Activated CD8-positive, alpha-beta memory T cell treated with anti-CD3 and anti-CD28 coated beads for 48 hours (primary cell): ENCODE measurements around the gene MTFP1.
"Not testable (repeated sequence)": the region's sequence is repeated elsewhere in the genome, so short reads cannot be mapped to it uniquely, and the experiment has no call there.

Source experiments
- DNase-seq, 3 experiments: peaks; one replicate each; pipeline ENCODE4 v3.0.0-alpha.2; 2020; ENCODE audit warnings: low read depth in 2 of 3, low spot score in 2 of 3

MTFP1 gene

DNA sequence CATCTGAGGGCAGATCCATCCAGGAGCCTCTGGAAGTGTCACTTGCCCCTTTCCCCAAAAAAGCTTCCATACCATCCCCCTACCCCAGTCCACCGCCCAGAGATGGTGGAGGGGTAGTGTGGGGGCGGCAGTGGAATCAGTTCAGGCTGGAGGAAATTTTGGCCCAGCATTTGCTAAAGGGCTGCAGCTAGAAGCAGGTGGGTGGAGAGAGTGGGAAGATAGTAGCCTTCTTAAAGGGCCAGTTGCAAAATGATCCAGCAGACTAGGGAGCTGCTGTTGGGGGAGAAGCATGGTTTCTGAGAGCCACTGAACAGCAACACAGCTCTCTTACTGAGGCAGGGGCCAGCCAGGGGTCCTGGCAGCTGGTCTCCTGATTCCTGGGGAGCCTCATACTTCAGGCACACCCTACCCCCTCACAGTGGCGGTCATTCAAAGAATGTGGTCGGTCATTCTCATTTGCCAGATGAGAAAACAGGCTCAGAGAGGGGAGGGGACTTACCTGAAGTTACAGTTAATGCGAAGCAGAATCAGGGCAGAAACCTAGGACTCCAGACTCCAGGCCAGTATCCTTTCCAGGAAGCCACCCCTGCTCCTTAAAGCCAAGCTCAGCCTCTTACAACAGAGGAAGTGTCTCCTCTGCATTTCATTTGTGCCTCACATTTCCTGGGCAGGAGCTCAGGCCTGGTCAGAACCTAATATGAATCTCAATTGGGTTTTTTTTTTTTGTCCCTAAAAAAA is 23.4 kb upstream of the MTFP1 start:
- no peak for DNase-seq

GRCh38 chr22:30402766-30403104 is 22.8 kb upstream of the MTFP1 start:
- DNase-seq, result not testable (repeated sequence)

DNA sequence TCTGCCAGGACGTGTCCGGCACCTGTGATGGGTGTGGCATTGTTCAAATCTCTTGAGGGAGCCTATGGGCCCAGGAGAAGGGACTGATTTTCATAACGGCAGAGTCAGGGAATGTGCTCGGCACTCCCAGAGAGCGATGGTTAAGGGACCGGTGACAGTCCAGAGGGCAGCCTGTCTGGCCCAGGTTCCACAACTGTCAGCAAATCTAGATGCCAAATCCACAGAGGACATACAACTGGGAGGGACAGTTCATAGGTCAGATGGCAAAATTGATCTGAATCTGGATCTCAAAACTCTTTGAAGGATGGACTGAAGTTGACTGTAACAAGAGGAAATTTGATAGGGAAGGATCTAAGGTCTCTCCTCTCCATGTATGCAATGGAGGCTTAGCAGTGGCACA is 21.3 kb upstream of the MTFP1 start:
- no peak for DNase-seq

DNA sequence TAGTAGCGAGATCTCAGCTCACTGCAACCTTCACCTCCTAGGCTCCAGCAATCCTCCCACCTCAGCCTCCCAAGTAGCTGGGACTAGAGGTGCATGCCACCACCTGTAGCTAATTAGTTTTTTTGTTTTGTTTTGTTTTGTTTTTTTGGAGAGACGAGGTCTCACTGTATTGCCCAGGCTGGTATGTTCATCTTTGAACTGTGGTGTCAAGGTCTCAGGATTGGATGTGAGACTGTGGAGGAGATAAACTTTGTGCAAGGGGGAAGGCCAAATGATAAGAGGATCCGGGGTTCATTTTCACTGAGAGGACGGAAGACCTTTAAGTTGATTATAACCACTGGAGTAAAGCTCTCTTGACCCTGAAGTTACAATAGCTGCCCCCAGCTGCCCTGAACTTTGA is 19.8 kb upstream of the MTFP1 start:
- no peak for DNase-seq

GRCh38 chr22:30406400-30406799 is 19.2 kb upstream of the MTFP1 start:
- no peak for DNase-seq

DNA sequence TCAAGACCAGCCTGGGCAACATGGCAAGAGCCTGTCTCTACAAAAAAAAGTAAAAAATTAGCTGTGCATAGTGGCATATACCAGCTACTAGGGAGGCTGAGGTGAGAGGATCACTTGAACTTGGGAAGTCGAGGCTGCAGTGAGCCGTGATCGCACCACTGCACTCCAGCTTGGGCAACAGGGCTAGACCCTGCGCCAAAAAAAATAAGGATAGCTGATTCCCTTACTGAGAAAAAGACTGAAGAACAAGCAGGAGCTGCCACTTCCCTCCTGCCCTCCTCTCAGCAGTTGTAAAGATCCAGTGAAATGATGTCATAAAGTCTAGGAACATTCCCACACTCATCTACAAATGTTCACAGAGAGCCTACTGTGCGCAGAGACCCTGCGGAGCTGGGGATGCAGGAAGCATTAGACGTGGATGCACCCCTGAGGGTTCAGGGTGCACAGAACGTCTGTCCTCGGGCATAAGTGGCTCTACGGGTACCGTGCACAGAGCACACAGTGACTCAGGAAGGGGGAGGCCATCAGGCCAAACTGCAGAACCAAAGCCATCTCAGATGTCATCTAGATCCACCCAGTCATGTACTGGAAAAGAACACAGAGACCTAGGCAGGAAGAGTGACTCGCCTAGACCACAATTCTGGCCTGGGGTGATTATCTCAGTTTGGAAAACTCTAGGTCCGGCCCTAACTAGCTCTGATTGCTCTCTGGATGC is 17.0 kb upstream of the MTFP1 start:
- no peak for DNase-seq

GRCh38 chr22:30411780-30412179 is 13.8 kb upstream of the MTFP1 start:
- DNase-seq, result no peak

GRCh38 chr22:30413001-30413400 is 12.6 kb upstream of the MTFP1 start:
- no peak for DNase-seq

DNA sequence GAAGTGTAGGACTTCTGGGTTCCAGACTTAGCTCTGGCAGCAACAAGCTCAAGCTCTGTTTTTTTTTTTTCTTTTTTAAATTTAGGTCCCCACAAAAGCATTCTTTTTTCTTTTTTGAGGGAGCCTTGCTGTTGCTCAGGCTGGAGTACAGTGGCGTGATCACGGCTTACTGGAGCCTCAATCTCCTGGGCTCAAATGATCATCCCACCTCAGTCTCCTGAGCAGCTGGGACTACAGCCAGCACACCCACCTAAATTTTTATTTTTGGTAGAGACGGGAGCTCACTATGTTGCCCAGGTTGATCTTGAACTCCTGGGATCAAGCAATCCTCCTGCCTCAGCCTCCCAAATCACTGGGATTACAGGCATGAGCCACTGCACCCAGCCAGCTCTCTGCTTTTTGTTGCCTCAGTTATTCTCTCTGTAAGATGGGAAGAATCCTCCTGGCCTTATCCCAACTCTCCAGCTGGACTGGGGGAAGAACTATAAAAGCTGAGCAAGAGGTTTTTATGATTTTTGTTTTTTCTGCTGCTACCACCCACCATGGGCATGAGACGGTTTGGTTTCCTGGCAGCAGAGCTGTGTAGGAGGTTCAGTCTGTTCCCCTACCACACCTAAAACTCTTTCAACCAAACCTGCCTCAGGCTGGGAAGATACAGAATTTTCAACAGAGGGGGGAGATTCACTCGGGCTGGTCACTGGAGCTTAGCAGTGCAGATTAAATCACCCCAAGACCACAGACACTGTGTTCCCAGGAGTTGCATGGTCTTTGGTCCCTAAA is 11.6 kb upstream of the MTFP1 start:
- no peak for DNase-seq

GRCh38 chr22:30414525-30415047 is 11.0 kb upstream of the MTFP1 start:
- DNase-seq, result no peak

GRCh38 chr22:30416403-30416802 is 9.2 kb upstream of the MTFP1 start:
- no peak for DNase-seq

DNA sequence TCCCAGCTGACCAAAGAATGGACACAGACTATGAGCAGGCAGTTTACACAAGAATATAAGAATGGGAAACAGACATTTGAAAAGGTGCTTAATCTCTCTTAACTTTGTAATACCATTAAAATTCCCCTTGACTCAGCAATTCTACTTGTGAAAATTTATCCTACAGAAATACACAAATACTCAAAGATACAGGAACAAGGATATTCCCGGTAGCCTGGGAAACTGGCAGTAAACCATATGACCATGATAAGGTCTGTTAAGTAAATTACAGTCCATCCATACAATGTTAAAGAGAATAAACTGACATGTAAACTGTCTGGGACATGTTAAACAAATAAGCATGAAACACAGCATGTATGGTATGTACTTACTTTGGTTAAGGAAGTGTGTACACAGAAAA is 8.7 kb upstream of the MTFP1 start:
- DNase-seq, result no peak

DNA sequence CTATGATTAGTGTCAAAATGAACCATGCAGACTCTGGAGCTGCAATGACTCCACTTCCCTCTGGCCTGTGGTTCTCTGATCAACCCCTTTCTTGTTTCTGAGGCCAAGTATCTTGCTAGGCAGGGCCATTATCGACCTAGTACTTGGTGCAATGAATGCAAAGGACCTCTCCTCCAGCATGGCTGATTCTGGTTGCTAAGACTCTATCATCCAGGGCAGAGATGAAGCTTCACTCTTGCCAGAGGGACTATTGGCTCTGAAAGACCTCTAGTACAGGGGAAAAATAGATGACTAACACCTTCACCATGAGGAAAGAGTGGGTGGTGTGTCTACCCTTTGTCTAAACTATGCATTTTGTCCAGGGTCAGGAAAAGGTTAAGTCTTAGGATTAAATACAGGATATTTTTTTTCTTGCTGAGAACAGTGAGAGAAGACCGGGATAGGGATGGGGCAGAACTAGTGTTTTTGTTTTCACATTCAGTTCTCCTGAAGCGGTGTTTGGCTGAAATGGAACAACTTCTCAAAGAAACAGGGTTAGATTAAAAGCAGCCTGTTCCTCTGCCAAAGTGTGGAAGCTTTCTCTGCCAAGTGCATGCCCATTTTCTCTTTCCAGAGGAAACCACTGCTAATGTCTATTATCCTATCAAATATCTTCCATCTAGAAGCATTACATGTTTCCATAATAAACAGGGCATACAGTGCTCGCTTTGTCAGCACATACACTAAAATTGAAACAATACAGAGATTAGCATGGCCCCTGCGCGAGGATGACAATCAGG is 5.0 kb upstream of the MTFP1 start:
- DNase-seq, result no peak

DNA sequence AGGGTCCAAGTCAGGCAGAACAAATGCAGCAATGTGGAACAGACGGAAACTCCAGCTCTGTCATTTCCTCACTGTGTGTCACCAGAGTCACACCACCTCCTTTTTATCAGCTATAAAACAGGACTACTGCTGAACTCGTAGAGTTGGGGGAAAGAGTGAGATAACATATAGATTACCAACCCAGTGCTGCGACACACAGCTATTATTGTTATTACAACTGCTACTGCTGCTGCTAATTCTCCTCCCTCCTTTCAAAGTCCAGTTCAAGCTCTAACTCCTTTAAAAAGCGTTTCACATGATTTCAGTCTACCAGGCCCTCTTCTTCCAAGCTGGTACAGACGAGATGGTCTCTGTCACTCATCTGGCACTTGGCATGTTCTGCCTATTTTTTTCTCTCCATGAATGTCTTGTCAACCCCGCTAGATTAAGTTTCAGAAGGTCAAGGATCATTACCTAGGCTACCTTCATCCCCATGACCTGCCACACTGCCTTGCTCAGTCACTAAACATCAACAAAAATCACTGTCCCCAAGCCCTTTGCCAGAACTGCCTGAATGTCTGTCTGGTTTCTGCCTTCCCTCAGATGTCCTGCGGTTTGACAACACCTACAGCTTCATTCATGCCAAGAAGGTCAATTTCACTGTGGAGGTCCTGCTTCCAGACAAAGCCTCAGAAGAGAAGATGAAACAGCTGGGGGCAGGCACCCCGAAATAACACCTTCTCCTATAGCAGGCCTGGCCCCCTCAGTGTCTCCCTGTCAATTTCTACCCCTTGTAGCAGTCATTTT is 3.7 kb upstream of the MTFP1 start:
- DNase-seq, result no peak

- peak in 1 of 3 experiments; percentile 48 for DNase-seq
Observed at GRCh38 chr22:30422481-30423300, 2.9 kb upstream of the MTFP1 start.

- peak; percentile 33 to 46 (median 43) for DNase-seq
Observed at GRCh38 chr22:30423301-30423958, 2.1 kb upstream of the MTFP1 start.

GRCh38 chr22:30423959-30424533 is 1.5 kb upstream of the MTFP1 start:
- DNase-seq, result peak; percentile 77 to 96 (median 92)

- DNase-seq, result no peak
Observed at GRCh38 chr22:30424534-30425326, 838 bp upstream of the MTFP1 start.
